RWPE2 (cell line): ENCODE data around the gene KAT2A.

Experiments
- ATAC-seq: fragments of 200-7000 bp; cut with Tn5 transposase; 3 replicates; pipeline ENCODE4 v1.9.1; 2021; ENCODE audit warnings: low read depth
- DNase-seq: peaks from one replicate; pipeline ENCODE4 v3.0.0-alpha.2; 2020; ENCODE audit warnings: low spot score
- H3K27ac ChIP-seq: fragments of 450-650 bp; 2 replicates; pipeline ENCODE4 v1.5.1; 2017; ENCODE audit warnings: mild to moderate bottlenecking; ENCODE audit not compliant: poor library complexity, severe bottlenecking
- H3K27me3 ChIP-seq: fragments of 250-450 bp; sonication (Bioruptor Pico); 2 replicates; pipeline ENCODE4 v1.5.1; 2021; ENCODE audit warnings: mild to moderate bottlenecking, moderate library complexity; ENCODE audit not compliant: insufficient read depth, poor library complexity, severe bottlenecking
- H3K36me3 ChIP-seq: fragments of 250-450 bp; sonication (Bioruptor Pico); 2 replicates; pipeline ENCODE4 v1.5.1; 2020; ENCODE audit warnings: low read depth, mild to moderate bottlenecking, moderate library complexity
- H3K4me1 ChIP-seq: fragments of 250-450 bp; sonication (Bioruptor Pico); 2 replicates; pipeline ENCODE4 v1.5.1; 2021; ENCODE audit warnings: mild to moderate bottlenecking, moderate library complexity; ENCODE audit not compliant: insufficient read depth, poor library complexity, severe bottlenecking
- H3K4me3 ChIP-seq: fragments of 250-450 bp; sonication (Bioruptor Pico); 2 replicates; pipeline ENCODE4 v1.5.1; 2021; ENCODE audit warnings: mild to moderate bottlenecking, moderate library complexity; ENCODE audit not compliant: severe bottlenecking
- H3K9me3 ChIP-seq: fragments of 250-450 bp; sonication (Bioruptor Pico); 2 replicates; pipeline ENCODE4 v1.5.1; 2021; ENCODE audit warnings: mild to moderate bottlenecking, moderate library complexity; ENCODE audit not compliant: severe bottlenecking
- TF ChIP-seq, protein P1 (sequence below): fragments of 450-650 bp; IDR thresholded peaks from one replicate; pipeline ENCODE4 v1.5.1; 2017; ENCODE audit warnings: mild to moderate bottlenecking, moderate library complexity; ENCODE audit not compliant: poor library complexity, severe bottlenecking

Gene KAT2A

DNA sequence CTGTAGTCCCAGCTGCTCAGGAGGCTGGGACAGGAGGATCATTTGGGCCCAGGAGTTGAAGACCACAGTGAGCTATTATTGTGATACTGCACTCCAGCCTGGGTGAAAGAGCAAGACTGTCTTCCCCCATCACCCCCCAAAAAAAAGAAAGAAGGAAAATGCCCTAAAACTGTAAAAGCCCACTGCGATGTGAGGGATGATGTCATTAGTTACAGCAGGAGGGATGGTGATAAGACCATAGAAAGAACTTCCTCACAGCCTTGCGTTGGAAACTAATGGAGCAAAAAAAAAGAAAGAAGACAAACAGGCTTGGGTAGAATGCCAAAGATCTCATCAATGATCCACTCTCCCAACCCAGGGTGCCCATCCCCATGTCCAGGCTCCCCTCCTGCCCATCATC, 41.6 kb downstream of the KAT2A start:
- Histone ChIP-seq H3K4me3 (no peak overlapping the region), H3K27ac (no peak overlapping the region), H3K36me3 (no peaks in the 10 kb centered on the region), H3K9me3 (no peaks in the 10 kb centered on the region), H3K27me3 (no peaks in the 10 kb centered on the region), H3K4me1 (no peaks in the 10 kb centered on the region)
- DNase-seq (no peak), ATAC-seq (no peak)
- TF ChIP-seq, protein P1, sequence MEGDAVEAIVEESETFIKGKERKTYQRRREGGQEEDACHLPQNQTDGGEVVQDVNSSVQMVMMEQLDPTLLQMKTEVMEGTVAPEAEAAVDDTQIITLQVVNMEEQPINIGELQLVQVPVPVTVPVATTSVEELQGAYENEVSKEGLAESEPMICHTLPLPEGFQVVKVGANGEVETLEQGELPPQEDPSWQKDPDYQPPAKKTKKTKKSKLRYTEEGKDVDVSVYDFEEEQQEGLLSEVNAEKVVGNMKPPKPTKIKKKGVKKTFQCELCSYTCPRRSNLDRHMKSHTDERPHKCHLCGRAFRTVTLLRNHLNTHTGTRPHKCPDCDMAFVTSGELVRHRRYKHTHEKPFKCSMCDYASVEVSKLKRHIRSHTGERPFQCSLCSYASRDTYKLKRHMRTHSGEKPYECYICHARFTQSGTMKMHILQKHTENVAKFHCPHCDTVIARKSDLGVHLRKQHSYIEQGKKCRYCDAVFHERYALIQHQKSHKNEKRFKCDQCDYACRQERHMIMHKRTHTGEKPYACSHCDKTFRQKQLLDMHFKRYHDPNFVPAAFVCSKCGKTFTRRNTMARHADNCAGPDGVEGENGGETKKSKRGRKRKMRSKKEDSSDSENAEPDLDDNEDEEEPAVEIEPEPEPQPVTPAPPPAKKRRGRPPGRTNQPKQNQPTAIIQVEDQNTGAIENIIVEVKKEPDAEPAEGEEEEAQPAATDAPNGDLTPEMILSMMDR = no peak

DNA sequence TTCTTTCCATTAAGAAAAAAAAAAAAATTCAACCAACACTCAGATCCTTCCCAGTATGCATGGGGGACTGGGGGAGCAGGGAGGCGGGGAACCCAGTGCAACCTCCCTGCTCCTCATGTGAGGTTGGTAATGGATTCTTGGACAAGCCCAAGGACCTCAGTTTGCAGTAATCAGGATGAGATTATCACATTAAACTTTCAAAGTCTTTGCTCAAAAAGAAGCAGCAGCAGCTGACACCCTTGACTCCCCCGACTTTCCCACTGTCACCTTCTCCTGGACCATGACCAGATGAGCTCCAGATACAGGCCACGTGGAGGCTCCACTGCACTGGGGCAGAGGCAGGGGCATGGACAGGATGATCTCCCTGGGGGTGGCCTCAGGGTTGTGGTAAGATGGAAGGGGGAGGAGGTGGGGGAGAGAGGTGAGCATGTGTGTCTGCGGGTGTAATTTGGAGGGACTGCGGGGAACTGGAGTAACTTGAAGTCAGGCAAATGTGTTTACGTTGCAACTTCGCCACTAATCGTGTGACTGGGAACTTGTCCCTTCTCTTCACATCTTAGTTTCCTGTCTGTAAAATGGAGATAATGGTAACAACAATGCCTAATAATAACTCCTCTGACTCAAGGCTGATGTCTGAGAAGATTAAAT, 42.6 kb downstream of the KAT2A start:
- DNase-seq (no peak), ATAC-seq (no peak)
- H3K9me3 ChIP-seq = no peaks in the 10 kb centered on the region
- no peaks in the 10 kb centered on the region for H3K4me1 ChIP-seq
- H3K27ac ChIP-seq = no peak overlapping the region
- no peaks in the 10 kb centered on the region for H3K27me3 ChIP-seq
- H3K4me3 ChIP-seq = no peak overlapping the region
- no peaks in the 10 kb centered on the region for H3K36me3 ChIP-seq
- TF ChIP-seq, protein P1 = no peak

GRCh38 chr17:42077755-42078154, 43.4 kb downstream of the KAT2A start:
- Histone ChIP-seq H3K27ac (no peak overlapping the region), H3K27me3 (no peaks in the 10 kb centered on the region), H3K4me3 (no peak overlapping the region), H3K4me1 (no peaks in the 10 kb centered on the region), H3K36me3 (no peaks in the 10 kb centered on the region), H3K9me3 (no peaks in the 10 kb centered on the region)
- no peak for DNase-seq
- no peak for ATAC-seq
- TF ChIP-seq, protein P1 = no peak

- Histone ChIP-seq H3K36me3 (no peaks in the 10 kb centered on the region), H3K4me3 (no peak overlapping the region), H3K27ac (no peak overlapping the region), H3K27me3 (peaks cover 2% of the 10 kb centered on the region), H3K9me3 (no peaks in the 10 kb centered on the region), H3K4me1 (no peaks in the 10 kb centered on the region)
- ATAC-seq (no peak), DNase-seq (no peak)
- TF ChIP-seq, protein P1 = no peak
Measured at GRCh38 chr17:42076797-42077559, 44.2 kb downstream of the KAT2A start.

DNA sequence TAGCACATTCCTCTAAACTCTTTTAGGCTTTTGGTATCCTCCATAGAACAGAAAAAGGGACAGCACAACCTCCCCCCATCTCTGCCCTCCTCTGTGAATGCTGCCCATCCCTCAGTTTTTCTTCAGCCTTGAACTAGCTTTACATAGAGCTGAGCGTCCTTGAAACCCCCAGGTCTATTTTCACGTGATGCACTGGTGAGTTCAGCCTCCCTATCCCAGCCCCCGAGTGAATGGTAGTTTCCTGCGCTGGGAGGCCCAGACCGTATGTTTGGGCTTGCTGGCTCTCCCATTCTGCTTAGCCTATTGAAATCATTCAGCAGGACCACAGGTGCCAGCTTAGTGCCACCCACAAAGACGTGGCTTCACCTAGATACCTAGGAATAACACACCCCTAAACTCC, 45.4 kb downstream of the KAT2A start:
- ATAC-seq (no peak), DNase-seq (no peak)
- no peaks in the 10 kb centered on the region for H3K36me3 ChIP-seq
- no peak overlapping the region for H3K27ac ChIP-seq
- peaks cover 8% of the 10 kb centered on the region for H3K27me3 ChIP-seq
- TF ChIP-seq, protein P1 = no peak
- H3K9me3 ChIP-seq = no peaks in the 10 kb centered on the region
- H3K4me3 ChIP-seq = no peak overlapping the region
- no peaks in the 10 kb centered on the region for H3K4me1 ChIP-seq
